Measurements from ENCODE around the gene NRARP.

- TF ChIP-seq POLR2AphosphoS5 (IDR thresholded peaks at IDR 0.05; ENCODE audit: low read depth, low read length) (no peak), POLR2A (IDR thresholded peaks at IDR 0.05; ENCODE audit: low read depth, low read length) (no peak), TAF1 (IDR thresholded peaks at IDR 0.05; ENCODE audit: low read depth, low read length) (no peak), POU2F2 (IDR thresholded peaks at IDR 0.05; ENCODE audit: low read depth, low read length) (no peak), SPI1 (IDR thresholded peaks at IDR 0.05; ENCODE audit: low read depth, low read length) (no peak)
Measured at GRCh38 chr9:137323531-137324331, 21.7 kb upstream of the NRARP start.

Data from GM12891 (cell line).